Epithelial cell of prostate (primary cell): ENCODE data around the gene TMPRSS9.
A peak's percentile ranks its signal among the peaks of the same experiment; 100 is the strongest.
"Not testable (repeated sequence)": the region's sequence is repeated elsewhere in the genome, so short reads cannot be mapped to it uniquely, and the experiment has no call there.

Source experiments
- DNase-seq: peaks from one replicate; pipeline ENCODE4 v3.0.0-alpha.2; 2011; ENCODE audit warnings: low read depth, low spot score
- H3K27ac ChIP-seq: fragments of 450-650 bp; 2 replicates; pipeline ENCODE4 v1.5.1; 2017; ENCODE audit warnings: mild to moderate bottlenecking

The TMPRSS9 gene

DNA sequence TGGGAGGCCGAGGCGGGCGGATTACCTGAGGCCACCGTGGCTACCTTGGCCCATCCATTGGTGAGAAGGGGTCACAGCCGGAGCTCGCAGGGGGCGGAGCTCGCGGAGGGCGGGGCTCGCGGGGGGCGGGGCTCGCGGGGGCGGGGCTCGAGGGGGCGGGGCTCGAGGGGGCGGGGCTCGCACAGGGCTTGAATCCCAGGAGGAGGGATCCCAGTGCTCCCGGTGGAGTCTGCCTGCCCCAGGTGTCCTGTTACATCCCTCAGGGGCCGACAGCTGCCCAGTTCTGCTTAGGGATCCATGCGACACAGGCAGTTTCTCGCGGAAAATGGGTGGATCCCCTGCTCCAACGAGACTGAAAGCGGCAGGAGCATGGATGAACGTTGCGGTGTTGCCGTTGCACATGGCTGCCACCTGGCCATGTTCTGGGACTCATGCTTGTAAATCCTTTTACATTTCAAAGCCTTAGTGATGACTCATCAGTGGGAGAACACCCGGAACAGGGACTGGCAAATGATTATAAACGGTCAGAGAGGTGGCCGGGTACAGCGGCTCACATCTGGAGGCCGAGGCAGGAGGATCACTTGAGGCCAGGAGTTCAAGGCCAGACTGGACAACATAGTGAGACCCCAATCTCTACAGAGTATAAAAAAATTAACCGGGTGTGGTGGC, 25.1 kb downstream of the TMPRSS9 start:
- H3K27ac ChIP-seq: peak overlapping the region; percentile 34
- peak; percentile 80 for DNase-seq

DNA sequence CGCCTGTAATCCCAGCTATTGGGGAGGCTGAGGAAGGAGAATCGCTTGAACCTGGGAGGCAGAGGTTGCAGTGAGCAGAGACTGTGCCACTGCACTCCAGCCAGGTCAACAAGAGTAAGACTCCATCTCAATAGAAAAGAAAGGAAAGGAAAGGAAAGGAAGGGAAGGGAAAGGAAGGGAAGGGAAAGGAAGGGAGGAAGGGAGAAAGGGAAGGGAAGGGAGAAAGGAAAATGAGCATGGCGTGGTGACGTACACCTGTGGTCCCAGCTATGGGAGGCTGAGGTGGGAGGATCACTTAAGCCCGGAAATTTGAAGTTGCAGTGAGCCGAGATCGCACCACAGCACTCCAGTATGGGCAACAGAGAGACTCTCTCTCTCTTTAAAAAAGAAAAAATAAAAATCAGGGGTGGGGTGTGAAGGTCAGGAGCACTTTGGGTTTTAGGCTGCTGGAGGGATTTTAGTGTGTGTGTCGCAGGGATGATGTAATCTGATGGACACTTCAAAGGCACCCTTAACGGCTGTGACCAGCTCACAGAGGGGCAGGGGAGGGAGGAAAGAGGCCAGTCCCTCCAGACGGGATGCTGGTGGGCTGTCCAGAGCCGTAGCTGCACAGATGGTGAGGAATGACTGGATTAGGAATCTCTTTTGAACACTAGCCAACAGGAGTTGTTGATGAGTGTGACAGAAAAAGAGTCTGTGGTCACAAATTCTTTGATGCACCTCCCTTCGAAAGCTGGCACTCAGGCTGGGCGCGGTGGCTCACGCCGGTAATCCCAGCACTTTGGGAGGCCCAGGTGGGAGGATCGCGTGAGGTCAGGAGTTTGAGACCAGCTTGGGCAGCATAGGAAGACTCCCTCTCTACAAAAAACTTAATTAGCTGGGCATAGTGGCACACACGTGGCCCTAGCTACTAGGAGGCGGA, 27.6 kb downstream of the TMPRSS9 start:
- no peak for DNase-seq
- no peak overlapping the region for H3K27ac ChIP-seq

DNA sequence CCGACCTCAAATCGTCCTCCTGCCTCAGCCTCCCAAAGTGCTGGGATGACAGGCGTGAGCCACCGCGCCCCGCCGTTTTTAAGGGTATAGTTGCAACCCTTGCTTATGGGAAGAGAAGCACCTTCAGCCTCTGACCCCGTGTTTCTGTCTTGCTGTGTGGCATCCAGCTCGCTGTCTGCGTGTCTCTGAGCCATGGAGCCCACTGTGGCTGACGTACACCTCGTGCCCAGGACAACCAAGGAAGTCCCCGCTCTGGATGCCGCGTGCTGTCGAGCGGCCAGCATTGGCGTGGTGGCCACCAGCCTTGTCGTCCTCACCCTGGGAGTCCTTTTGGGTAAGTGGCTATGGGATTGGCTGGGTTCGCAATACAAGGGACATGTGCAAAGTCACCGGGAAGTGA, 29.5 kb downstream of the TMPRSS9 start:
- DNase-seq: no peak
- H3K27ac ChIP-seq: no peak overlapping the region

DNA sequence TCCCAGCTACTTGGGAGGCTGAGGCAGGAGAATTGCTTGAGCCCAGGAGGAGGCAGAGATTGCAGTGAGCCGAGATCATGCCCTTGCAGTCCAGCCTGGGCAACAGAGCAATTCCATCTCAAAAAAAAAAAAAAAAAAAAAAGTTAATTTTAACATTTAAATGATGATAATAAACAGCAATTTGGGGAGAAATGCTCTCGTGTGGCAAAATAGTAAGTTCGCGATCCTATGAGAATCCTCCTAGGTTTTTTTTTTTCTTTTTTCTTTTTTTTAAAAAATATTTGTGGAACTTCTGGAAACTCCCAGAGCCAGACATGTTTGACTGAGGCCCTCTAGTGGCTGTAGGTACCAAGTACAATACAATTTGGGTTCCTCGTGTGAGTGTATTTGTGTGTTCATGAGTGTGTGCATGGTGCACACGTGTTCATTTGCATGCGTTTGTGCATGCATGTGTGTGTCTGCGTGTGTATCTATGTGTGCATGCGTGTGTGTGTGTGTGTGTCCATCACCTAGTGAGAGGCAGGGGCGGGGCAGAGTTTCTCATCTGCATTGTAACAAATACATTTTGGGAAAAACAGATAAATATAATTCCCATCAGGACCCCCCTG, 31.2 kb downstream of the TMPRSS9 start:
- no peak overlapping the region for H3K27ac ChIP-seq
- peak; percentile 18 for DNase-seq

DNA sequence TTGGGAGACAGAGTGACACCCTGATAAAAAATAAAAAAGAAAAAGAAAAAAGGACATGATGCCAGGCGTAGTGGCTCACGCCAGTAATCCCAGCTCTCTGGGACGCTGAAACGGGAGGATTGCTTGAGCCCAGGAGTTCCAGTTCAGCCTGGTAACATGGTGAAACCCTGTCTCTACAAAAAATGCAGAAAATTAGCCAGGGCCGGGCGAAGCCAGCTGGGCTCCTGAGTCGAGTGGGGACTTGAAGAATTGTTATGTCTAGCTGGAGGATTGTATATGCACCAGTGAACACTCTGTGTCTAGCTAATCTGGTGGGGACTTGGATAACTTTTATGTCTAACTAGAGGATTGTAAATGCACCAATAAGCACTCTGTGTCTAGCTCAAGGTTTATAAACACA, 32.3 kb downstream of the TMPRSS9 start:
- no peak for DNase-seq
- no peak overlapping the region for H3K27ac ChIP-seq

DNA sequence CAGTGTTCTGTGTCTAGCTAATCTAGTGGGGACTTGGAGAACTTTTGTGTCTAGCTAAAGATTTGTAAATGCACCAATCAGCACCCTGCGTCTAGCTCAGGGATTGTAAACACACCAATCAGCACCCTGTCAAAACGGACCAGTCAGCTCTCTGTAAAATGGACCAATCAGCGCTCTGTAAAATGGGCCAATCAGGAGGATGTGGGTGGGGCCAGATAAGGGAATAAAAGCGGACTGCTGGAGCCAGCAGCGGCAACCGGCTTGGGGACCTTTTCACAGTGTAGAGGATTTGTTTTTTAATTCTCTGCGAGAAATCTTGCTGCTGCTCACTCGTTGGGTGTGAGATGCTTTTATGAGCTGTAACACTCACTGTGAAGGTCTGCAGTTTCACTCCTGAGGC, 32.8 kb downstream of the TMPRSS9 start:
- not testable (repeated sequence) for DNase-seq, H3K27ac ChIP-seq

DNA sequence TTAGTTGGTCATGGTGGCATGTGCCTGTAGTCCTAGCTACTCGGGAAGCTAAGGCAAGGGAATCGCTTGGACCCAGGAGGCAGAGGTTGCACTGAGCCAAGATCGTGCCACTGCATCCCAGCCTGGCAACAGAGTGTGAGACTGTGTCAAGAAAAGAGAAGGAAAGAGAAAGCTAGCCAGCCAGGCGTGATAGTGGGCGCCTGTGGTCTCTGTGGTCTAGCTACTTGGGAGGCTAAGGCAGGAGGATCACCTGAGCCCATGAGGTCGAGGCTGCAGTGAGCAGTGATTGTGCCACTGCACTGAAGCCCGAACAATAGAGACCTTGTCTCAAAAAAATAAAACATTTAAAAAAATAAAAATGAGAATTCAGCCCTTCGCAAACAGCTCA, 34.0 kb downstream of the TMPRSS9 start:
- no peak for DNase-seq
- no peak overlapping the region for H3K27ac ChIP-seq

DNA sequence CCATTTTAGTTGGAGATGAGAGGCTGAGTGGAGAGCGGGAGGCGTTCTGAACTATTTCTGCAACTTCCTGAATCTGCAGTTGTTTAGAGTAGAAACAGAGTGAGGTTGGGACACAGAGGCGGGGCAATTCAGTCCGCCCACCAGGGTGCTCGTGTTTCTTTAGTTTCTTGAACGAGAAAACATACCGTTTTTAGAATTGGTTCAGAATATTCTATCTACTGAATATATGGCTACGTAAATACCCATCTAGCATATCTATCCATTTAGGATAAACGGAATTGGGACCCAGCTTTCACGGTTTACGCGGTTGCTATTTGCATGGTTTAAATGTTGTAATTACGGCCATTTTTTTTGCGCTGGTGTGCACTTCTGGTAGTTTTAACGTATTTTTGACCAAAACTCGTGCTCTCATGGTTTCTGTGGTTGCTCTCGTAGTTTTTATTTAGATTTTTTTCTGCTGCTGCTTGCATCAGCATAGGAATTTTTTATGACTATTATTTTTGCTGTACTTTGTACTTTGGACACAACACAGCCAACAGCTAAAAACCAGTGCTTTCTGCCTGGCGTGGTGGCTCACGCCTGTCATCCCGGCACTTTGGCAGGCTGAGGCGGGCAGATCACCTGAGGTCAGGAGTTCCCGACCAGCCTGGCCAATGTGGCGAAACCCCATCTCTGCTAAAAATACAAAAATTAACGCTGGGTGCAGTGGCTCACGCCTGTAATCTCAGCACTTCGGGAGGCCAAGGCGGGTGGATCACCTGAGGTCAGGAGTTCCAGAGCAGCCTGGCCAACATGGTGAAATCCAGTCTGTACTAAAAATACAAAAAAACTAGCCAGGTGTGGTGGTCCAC, 34.6 kb downstream of the TMPRSS9 start:
- DNase-seq: no peak
- no peak overlapping the region for H3K27ac ChIP-seq

DNA sequence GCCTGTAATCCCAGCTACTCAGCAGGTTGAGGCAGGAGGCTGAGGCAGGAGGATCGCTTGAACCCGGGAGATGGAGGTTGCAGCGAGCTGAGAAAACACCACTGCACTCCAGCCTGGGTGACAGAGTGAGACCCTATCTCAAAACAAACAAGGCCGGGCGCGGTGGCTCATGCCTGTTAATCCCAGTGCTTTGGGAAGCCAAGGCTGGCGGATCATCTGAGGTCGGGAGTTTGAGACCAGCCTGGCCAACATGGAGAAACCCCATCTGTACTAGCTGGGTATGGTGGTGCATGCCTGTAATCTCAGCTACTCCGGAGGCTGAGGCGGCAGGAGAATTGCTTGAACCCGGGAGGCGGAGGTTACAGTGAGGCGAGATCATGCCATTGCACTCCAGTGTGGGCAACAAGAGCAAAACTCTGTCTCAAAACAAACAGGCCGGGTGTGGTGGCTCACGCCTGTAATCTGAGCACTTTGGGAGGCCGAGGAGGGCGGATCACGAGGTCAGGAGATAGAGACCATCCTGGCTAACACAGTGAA, 35.3 kb downstream of the TMPRSS9 start:
- not testable (repeated sequence) for H3K27ac ChIP-seq, DNase-seq

DNA sequence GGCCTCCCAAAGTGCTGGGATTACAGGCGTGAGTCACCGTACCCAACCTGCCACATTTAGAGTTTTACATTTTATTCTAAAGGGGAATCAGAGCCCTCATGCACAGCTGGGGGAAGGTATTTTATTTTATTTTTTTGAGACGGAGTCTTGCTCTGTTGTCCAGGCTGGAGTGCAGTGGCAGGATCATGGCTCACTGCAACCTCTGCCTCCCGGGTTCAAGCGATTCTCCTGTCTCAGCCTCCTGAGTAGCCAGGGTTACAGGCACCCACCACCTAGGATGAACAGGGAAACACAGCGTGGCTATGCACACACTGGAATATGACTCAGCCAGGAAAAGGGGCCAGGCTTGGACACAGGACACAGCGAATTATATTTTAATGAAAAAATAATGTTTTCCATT, 37.1 kb downstream of the TMPRSS9 start:
- DNase-seq, H3K27ac ChIP-seq: not testable (repeated sequence)

DNA sequence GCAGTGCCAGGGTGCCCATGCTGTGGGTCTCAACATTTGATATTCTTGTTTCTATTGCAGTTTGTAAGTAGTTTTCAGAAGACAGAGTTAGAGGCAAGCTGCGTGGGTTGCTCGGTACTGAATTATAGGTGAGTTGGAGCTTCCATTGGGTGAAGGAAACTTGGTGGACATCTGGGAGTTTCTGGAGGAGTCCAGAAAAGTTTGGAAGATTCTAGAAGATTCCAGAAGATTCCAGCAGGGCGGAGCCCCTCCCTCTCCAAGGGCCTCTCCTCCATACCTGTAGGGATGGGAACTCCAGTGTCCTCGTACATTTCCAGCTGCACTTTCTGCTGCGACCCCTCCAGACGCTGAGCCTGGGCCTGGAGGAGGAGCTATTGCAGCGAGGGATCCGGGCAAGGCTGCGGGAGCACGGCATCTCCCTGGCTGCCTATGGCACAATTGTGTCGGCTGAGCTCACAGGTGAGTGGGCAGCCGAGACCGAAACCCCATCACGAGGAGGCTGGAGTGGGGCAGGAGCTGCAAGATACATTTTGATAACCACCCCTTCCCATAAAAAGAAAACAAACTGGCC, 38.8 kb downstream of the TMPRSS9 start:
- no peak overlapping the region for H3K27ac ChIP-seq
- no peak for DNase-seq

DNA sequence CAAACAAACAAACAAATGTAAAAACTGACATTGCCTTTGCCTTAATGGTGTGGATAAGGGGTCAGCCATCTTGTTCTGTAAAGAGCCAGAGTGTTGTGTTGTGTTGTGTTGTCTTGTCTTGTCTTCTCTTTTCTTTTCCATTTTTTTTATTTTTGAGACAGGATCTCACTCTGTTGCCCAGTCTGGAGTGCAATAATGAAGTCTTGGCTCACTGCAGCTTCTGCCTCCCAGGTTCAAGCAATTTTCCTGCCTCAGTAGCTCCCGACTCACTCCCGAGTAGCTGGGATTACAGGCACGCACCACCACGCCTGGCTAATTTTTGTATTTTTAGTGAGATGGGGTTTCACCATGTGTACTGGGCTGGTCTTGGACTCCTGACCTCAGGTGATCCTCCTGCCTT, 39.5 kb downstream of the TMPRSS9 start:
- H3K27ac ChIP-seq: no peak overlapping the region
- DNase-seq: no peak

DNA sequence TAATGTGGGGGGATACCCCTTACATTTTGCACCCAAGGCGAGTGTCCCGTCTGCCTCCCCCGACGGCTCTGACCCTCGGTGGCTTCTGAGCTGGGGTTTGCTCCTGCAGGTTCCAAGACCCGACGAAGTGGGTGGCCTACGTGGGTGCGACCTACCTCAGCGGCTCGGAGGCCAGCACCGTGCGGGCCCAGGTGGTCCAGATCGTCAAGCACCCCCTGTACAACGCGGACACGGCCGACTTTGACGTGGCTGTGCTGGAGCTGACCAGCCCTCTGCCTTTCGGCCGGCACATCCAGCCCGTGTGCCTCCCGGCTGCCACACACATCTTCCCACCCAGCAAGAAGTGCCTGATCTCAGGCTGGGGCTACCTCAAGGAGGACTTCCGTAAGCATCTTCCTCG, 48.2 kb downstream of the TMPRSS9 start:
- no peak for DNase-seq

DNA sequence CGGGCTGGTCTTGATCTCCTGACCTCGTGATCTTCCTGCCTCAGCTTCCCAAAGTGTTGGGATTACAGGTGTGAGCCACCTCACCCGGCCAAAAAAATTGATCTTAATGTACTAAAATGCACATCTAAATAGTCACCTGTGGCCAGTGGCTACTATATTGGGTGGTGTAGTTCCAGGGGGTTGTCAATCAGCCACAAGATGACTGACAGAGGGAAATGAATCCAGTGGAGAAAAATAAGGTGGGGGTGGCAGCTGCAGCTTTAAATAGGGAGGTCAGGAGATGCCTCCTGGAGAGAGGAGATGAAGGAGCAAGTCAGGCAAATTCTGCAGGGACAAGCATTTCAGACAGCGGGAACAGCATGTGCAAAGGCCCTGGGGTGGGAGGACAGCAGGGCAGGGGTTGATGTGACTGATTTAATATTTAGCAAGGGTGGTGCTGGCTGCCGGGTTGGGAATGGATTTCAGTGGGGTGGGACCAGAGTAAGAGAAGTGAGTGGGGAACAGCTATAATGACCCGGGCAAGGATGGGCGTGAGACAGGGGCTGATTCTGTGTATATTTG, 49.4 kb downstream of the TMPRSS9 start:
- no peak overlapping the region for H3K27ac ChIP-seq
- DNase-seq: no peak

More for the DNA sequence above, 48.2 kb downstream of the TMPRSS9 start:
- H3K27ac ChIP-seq: no peak overlapping the region

DNA sequence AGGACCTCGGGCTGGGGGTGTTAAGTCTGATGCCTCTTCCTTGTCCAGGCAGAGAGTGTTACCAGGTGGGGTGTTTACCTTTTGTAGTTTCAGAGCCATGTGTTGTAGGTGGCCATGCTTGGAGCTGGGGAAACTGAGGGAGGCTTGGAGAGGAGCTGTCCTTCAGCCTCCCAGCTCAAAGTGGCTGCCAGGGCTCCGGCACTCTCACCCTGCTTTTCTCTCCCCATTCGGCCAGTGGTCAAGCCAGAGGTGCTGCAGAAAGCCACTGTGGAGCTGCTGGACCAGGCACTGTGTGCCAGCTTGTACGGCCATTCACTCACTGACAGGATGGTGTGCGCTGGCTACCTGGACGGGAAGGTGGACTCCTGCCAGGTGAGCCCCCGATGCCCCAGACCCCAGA, 50.0 kb downstream of the TMPRSS9 start:
- DNase-seq: no peak
- H3K27ac ChIP-seq: no peak overlapping the region

DNA sequence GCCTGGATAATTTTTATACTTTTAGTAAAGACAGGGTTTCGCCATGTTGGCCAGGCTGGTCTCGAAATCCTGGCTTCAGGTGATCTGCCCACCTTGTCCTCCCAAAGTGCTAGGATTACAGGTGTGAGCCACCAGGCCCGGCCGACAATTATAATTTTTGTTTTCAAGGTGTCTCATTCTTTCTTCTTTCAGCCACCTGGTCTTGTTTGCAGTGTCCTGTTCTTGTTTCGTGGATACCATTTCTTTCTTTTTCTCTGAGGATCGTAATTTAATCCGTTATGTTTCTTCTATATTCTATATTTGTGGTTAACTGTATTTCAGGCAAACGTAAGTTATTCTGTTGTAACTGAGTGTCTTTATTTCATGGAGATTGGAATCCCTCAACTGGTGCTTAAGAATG, 51.6 kb downstream of the TMPRSS9 start:
- no peak for DNase-seq
- no peak overlapping the region for H3K27ac ChIP-seq

DNA sequence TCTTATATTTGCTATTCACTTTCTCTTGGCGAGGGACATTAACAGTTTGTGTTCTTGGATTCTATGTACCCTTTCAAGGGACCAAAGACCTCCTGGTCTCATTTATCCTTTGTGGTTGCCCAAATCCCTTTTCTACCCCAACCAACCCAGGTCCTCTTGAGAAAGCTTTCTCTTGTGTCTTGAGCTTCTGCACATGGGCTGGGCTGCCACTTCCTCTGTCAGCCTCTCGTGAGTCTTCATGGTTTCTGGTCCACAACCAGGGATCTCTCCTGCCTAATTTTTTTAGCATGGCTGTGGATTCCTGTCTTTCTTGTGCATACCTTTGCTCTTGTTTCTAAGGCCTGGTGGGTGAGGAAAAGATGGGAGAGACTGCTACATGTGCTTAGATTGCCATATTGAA, 52.4 kb downstream of the TMPRSS9 start:
- DNase-seq: no peak
- H3K27ac ChIP-seq: no peak overlapping the region

DNA sequence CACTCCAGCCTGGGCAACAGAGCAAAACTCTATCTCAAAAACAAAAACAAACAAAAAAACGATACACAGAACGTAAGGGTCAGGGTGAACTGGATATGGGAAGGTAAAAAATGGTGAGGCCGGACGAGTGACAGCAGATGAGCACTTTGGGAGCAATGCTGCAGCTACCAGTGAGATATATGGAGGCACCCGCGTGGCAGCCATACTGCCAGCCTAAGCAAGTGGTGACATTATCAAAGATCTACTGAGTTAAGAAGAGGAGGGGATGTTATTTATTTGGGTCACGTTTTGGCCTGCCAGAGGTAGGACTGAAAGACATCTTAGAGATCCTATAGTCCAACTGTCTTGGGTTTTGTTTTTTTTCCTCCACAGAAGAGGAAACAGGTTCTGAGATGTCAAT, 53.1 kb downstream of the TMPRSS9 start:
- no peak overlapping the region for H3K27ac ChIP-seq
- no peak for DNase-seq

DNA sequence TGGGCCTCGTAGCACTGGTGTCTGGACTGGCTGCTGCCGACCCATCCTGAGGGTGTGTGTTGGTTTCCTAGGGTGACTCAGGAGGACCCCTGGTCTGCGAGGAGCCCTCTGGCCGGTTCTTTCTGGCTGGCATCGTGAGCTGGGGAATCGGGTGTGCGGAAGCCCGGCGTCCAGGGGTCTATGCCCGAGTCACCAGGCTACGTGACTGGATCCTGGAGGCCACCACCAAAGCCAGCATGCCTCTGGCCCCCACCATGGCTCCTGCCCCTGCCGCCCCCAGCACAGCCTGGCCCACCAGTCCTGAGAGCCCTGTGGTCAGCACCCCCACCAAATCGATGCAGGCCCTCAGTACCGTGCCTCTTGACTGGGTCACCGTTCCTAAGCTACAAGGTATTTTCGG, 53.6 kb downstream of the TMPRSS9 start:
- H3K27ac ChIP-seq: no peak overlapping the region
- no peak for DNase-seq
